HT-29 (cell line): ENCODE data around the gene MRPL44. TPM values are rescaled to one million over a fixed set of nuclear protein-coding genes. Genes with fewer than 3 reads are reported as not detected.

ENCODE experiments used
- DNase-seq: peaks from one replicate; pipeline ENCODE4 v3.0.0-alpha.2; 2015; ENCODE audit warnings: low spot score
- total RNA-seq: library from RNA; depleted of rRNA; stranded (reverse); fragments of >200 nt; shearing (Covaris generic); gene quantifications from 2 replicates; pipeline ENCODE4 v1.2.3, GENCODE V29; 2014; rRNA removed

Gene MRPL44
- total RNA-seq, 1 experiment from 2014 or later = 23.1 TPM

GRCh38 chr2:224004105-224004695 lies 46.9 kb downstream of the MRPL44 start:
- no peak for DNase-seq

- no peak for DNase-seq
Observed at GRCh38 chr2:224008702-224009261, 51.5 kb downstream of the MRPL44 start.

GRCh38 chr2:224009605-224010315 lies 52.5 kb downstream of the MRPL44 start:
- DNase-seq = no peak

GRCh38 chr2:224011837-224012236 lies 54.6 kb downstream of the MRPL44 start:
- no peak for DNase-seq

GRCh38 chr2:224014336-224014735 lies 57.1 kb downstream of the MRPL44 start:
- no peak for DNase-seq

- DNase-seq = no peak
Observed at GRCh38 chr2:224016963-224017362, 59.7 kb downstream of the MRPL44 start.

Other genes starting within 250 kb of the MRPL44 start
- gene AP1S3, start 119.9 kb upstream of the MRPL44 start, total RNA-seq = 14.1 and 16.3 TPM in 2 replicates
- 56.0 and 77.7 TPM in 2 replicates for gene WDFY1, start 12.1 kb upstream of the MRPL44 start, total RNA-seq
- 1.9 and 5.6 TPM in 2 replicates for gene SERPINE2, start 81.8 kb downstream of the MRPL44 start, total RNA-seq